T-helper 2 cell treated with Interferon-gamma antibody and Interleukin-4, amounts not matched to agents 100 ng/mL and 5 ng/mL, for 36 hours (primary cell): ENCODE measurements around the gene PHKG2. TPM values are rescaled to one million over a fixed set of nuclear protein-coding genes. Genes with fewer than 3 reads are reported as not detected.

Experiments
- intact Hi-C: fragments of 100-400 bp; cut with micrococcal nuclease; formaldehyde crosslinking; loops from one replicate; pipeline ENCODE4 v1.15.1; 2023
- total RNA-seq: library from RNA; stranded (reverse); gene quantifications from 2 replicates; pipeline ENCODE4 v1.2.3, GENCODE V29; 2022

PHKG2 gene
- total RNA-seq, 1 donor from 2014 or later: 47.6 TPM

DNA sequence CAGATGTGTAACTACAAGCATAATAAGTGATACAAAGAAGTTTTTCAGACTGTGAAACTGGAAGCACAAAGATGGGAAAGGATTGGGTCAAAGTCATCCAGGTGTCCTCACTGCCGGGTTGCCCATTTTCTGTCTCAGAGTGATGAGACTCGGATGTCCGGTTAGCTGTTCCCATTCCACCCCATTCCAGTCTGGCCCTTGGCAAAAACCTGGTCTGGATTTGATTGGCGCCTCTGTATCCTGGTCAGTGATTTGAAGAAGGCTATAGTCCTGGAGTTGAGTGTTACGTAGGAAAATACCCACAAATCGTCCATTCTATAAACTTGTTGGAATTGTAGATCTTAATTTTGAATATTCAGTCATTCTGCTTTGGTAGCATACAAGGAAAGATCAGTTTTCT, 19.9 kb upstream of the PHKG2 start:
- intact Hi-C loops: no loop called here

DNA sequence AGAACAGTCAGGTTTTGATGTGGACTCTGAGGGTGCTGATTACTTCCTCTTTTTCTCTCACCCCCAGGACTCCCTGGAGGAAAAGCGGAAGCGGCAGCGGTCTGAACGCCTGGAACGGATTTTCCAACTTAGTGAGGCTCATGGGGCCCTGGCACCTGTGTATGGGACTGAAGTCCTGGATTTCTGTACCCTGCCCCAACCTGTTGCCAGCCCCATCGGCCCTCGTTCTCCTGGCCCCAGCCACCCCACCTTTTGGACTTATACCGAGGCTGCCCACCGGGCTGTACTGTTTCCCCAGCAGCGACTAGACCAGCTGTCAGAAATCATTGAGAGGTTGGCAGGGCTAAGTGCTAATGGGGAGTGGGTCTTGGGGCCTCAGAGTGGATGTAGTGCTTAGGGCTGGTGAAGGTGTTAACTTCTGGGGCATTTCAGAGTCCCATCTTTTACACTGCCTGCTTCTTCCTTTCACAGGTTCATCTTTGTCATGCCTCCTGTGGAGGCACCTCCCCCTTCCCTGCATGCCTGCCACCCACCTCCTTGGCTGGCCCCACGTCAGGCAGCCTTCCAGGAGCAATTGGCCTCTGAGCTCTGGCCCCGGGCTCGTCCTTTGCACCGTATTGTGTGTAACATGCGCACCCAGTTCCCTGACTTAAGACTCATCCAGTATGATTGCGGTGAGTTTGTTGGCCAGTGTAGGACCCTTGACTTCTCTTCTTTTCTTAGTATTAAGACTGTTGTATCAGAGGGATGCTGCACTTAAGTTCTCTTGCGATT, 19.1 kb upstream of the PHKG2 start:
- intact Hi-C loops: no loop called here

GRCh38 chr16:30731411-30731810, 16.8 kb upstream of the PHKG2 start:
- intact Hi-C loops: no loop called here

- intact Hi-C loops: no loop called here
Measured at GRCh38 chr16:30736995-30737793, 11.0 kb upstream of the PHKG2 start.

DNA sequence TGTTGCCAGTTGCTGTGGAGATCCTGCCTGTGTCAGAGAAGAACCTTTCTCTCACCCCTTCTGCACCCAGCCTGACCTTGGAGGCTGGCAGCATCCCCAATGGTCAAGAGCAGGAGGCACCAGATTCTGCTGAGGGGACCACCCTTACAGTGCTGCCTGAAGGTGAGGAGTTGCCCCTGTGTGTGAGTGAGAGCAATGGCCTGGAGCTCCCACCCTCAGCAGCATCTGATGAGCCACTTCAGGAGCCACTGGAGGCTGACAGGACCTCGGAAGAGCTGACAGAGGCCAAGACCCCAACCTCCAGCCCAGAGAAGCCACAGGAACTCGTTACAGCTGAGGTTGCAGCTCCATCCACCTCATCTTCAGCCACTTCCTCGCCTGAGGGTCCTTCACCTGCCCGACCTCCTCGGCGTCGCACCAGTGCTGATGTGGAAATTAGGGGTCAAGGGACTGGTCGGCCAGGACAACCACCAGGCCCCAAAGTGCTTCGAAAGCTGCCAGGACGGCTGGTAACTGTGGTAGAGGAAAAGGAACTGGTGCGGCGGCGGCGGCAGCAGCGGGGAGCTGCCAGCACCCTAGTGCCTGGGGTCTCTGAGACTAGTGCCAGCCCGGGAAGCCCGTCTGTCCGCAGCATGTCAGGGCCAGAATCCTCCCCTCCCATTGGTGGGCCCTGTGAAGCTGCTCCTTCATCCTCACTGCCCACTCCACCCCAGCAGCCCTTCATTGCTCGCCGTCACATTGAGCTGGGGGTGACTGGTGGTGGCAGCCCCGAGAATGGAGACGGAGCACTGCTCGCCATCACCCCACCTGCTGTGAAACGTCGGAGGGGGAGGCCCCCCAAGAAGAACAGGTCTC, 10.2 kb upstream of the PHKG2 start:
- intact Hi-C loops: no loop called here

DNA sequence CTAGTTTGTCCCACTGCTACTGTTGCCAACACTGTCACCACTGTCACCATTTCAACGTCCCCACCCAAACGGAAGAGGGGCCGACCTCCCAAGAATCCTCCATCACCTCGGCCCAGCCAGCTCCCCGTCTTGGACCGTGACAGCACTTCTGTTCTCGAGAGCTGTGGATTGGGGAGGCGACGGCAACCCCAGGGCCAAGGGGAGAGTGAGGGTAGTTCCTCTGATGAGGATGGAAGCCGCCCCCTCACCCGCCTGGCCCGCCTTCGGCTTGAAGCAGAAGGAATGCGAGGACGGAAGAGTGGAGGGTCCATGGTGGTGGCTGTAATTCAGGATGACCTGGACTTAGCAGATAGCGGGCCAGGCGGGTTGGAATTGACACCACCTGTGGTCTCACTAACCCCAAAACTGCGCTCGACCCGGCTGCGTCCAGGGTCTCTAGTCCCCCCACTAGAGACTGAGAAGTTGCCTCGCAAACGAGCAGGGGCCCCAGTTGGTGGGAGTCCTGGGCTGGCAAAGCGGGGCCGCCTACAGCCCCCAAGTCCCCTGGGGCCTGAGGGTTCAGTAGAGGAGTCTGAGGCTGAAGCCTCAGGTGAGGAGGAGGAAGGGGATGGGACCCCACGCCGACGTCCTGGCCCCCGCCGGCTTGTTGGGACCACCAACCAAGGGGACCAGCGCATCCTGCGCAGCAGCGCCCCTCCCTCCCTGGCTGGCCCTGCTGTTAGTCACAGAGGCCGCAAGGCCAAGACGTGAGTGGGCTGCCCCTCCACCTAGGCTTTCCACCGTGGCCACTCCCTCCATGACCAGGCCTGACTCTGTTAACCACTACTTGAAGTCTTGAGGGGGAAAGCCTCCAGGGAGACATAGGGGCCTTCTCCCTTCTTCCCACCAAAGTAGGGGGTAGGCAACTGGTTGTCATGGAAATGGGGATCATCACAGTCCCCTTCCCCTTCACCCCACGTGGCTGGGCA, 9.0 kb upstream of the PHKG2 start:
- intact Hi-C loops: no loop called here

DNA sequence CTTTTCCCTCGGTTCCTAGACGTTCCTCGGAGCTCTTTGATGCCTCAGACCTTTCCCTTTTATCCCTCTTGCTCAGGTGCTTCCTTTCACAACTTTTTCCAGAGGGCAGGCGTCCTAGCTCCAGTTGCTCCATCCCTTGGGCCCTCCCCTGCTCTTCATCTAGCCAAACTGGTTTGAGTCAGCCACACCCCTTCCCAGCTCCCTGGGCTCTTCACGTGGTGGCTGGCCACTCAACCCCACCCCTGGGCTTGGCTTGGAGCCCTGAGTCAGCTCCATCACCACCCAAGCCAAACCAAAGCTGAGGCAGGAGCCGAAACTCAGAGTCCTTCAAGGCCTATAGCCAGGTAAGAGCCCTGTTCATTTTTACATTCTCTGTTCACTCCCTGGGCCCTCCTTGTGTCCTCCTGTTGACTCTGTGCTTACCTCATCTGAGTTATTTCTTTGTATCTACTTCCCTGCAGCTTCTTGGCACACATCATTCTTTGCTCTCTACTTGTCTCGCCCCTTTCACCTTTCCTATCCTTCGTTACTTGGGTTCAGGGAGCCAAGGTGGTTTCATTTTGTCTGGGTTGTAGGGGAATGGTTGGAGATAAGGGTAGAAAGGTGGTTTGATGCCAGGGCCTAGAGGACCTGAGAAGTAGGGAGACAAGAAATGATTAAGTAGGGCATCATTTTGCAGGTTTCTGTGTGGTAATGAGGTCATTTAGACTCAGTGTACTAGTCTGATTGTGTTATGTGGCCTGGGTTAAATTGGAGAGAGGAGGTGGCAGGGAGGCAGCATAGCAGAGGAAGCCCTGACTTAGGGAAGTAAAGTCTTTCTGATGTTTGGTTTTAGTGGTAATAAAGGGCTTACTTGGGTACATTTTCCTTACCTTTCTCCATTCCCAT, 7.6 kb upstream of the PHKG2 start:
- intact Hi-C loops: no loop called here

DNA sequence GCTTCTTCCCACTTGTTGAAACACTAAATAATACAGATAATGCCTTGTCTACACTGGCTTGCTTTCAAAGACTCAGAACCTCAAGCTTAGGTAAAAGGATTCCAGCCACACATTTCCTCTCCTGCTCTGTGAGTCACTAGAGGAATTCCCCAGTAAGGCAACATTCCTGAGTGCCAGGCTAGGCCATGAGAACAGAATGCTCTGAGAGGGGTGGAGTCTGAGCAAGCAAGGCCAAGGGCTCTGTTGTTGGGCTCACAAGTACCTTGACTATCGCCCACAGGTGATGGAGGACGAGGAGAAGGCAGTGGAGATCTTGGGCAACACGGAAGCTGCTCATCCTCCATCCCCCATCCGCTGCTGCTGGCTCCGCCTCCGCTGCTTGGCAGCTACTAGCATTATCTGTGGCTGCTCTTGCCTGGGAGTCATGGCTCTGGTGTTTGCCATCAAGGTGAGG, 6.7 kb upstream of the PHKG2 start:
- intact Hi-C loops: no loop called here

- intact Hi-C loops: no loop called here
Measured at GRCh38 chr16:30743716-30744115, 4.5 kb upstream of the PHKG2 start.

DNA sequence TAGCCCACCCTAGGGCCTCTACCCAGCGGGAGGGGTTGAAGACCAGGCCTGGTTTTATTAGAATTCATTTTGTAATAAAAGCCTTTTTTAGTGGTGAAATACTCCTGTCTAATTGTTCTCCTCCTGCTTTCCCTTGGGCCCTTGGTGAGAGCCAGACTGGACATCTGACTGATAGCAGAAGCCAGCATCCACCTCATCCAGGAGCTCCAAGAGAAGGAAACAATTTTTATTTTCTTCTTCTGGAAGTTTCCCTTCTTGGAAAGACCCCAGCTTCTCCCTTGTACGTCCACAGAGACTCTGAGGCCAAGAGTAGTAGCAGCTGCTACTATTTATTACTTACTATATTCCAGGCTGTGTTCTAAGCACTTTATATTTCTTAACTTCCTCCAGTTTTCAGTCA, 4.0 kb upstream of the PHKG2 start:
- intact Hi-C loops: no loop called here

GRCh38 chr16:30745082-30745481, 3.1 kb upstream of the PHKG2 start:
- intact Hi-C loops: no loop called here

- intact Hi-C loops: no loop called here
Measured at GRCh38 chr16:30746638-30747175, 1.5 kb upstream of the PHKG2 start.

- intact Hi-C loops: no loop called here
Measured at GRCh38 chr16:30747331-30747730, 894 bp upstream of the PHKG2 start.

DNA sequence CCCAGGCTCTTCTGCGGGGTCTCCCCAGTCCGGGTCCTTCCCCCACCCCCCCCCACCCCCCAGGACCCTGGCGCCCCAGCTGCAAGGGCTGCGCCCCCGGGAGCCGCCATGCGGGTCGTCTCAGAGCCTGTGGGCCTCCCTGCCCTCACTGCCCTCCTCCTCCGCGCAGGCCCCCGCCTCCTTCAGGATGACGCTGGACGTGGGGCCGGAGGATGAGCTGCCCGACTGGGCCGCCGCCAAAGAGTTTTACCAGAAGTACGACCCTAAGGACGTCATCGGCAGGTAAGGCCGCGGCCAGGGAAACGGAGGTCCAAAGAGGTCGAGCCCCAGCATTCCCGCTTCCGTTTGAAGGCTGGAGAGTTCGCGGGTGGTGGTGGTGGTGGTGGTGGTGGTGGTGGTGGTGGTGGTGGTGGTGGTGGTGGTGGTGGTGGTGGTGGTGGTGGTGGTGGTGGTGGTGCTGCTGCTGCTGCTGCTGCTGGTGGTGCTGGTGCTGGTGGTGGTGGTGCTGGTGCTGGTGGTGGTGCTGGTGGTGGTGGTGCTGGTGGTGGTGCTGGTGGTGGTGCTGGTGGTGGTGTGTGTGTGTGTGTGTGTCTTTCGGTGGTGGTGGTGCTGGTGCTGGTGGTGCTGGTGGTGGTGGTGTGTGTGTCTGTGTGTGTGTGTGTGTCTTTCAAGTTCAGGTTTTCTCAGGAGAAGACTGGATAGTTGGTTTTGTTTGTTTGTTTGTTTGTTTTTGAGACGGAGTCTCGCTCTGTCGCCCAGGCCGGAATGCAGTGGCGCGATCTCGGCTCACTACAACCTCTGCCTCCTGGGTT, 615 bp downstream of the PHKG2 start:
- intact Hi-C loops: loop anchor here (1.0 to 2.0 kb wide), 2 partner anchors 13 to 174 kb away; partner anchors contain the start of genes CFAP119, FBXL19 and RNF40

GRCh38 chr16:30750201-30750600, 2.0 kb downstream of the PHKG2 start:
- intact Hi-C loops: no loop called here

GRCh38 chr16:30750876-30751465, 2.7 kb downstream of the PHKG2 start:
- intact Hi-C loops: no loop called here

GRCh38 chr16:30753596-30753995, 5.4 kb downstream of the PHKG2 start:
- intact Hi-C loops: no loop called here
